HG02938 (cell line): ENCODE measurements around the gene ZDHHC23.
A peak's percentile ranks its signal among the peaks of the same experiment; 100 is the strongest.

Experiments used
- ATAC-seq: cut with Tn5 transposase; IDR thresholded peaks from one replicate; pipeline ENCODE4 v1.9.1; 2021; ENCODE audit warnings: mild to moderate bottlenecking, moderate library complexity; ENCODE audit not compliant: unreplicated experiment

The ZDHHC23 gene, protein sequence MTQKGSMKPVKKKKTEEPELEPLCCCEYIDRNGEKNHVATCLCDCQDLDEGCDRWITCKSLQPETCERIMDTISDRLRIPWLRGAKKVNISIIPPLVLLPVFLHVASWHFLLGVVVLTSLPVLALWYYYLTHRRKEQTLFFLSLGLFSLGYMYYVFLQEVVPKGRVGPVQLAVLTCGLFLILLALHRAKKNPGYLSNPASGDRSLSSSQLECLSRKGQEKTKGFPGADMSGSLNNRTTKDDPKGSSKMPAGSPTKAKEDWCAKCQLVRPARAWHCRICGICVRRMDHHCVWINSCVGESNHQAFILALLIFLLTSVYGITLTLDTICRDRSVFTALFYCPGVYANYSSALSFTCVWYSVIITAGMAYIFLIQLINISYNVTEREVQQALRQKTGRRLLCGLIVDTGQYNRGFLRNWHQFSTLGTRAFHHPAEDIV

DNA sequence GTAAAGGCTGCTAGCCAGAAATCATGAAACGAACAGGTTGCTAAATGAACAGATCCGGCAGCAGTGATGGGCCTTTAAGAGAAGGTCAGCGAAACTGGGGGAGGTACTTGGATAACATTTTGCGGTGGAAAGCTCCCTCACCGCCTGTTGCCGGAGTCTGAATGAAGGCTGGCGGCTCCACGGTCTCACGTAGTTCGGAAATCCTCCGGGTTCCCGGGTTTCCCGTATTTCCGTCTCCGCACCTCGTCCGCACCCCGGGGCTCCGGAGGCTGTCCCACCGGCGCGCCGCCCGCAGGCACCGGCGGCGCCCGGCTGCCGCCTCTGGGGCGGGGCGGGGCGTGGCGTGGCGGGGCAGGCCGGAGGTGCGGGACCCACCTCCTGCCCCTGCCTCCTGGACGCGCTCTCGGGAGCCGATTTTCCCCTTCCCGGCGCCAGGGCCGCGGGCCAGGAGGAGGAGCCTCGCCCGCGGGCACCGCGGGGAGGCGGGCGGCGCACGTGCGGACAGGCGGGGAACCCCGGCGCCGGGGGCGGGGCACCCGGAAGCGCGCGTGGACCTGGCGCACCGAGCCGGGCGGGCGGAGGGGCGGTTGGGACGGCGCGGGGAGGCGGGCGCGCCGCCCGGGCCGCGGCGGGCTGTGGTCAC lies at the start of gene ZDHHC23:
ZDHHC23 (plus strand) TSS at position 642 of the 643 bp plus-strand sequence. CDS start 790 bp downstream, outside the sequence.
- ATAC-seq: peak; percentile 55

DNA sequence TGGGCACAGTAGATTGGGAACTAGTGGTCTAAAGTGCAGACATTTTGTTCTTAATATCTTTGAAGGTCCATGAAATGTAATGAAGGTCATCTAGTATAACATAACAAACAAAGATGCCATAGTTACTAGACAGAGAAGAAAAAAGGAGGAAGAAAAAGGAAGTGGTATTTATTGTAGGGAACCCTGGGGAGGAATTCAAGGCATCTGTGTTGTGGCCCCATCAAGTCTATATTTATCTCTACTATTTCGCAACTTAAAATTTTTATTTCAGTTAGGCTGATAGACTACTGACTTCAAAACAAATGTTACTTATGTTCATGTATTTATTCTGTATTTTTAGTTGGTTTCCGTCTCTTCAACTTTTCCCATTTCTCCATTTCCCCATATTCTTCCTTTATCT lies 48.9 kb upstream of the ZDHHC23 start:
- ATAC-seq: no peak

DNA sequence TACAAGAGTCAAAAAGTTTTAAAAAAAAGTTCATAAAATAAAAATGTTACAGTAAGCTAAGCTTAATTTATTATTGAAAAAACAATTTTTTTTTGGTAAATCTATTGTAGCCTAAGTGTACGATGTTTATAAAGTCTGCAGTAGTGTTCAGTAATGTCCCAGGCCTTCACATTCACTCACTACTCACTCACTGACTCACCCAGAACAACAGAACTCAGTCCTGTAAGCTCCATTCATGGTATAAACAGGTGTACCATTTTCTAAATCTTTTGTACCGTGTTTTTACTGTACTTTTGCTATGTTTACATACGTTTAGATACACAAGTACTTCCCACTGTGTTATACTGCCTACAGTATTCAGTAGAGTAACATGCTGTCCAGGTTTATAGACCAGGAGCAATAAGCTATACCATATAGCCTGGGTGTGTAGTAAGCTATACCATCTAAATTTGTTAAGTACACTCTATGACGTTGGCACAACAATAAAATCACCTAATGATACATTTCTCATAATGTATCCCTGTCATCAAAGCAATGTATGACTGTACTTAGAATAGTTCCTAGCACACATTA lies 41.2 kb upstream of the ZDHHC23 start:
- ATAC-seq: no peak

DNA sequence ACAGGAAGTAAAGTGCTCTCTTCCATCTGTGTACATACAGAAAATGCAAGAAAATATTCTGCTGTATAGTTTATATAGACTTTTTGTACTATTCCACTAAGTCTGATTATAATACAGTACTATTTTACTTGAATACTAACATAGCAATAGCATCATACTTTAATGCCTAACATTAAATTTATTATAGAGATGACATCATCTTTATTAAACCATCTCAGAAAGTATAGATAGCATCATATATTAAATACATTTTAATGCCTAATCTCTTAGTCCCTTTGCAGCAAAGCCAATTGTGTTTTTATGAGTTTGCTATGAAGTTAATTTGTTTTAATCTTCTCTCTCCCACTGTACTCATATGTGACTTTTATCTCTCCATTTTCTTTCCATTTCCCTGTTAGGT lies 39.7 kb upstream of the ZDHHC23 start:
- ATAC-seq: no peak

DNA sequence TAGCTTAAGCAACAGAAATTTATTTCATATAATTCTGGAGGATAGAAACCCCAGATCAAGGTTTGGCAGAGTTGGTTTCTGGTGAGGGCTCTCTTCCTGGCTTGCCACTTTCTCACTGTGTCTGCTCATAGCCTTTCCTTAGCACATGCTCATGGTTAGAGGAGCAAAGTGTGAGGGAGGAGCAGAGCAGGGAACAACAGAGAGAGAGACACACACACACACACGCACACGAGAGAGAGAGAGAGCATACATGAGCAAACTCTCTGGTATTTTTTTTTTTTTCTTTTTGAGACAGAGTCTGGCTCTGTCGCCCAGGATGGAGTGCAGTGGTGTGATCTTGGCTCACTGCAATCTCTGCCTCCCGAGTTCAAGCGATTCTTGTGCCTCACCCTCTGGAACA lies 36.8 kb upstream of the ZDHHC23 start:
- no peak for ATAC-seq

DNA sequence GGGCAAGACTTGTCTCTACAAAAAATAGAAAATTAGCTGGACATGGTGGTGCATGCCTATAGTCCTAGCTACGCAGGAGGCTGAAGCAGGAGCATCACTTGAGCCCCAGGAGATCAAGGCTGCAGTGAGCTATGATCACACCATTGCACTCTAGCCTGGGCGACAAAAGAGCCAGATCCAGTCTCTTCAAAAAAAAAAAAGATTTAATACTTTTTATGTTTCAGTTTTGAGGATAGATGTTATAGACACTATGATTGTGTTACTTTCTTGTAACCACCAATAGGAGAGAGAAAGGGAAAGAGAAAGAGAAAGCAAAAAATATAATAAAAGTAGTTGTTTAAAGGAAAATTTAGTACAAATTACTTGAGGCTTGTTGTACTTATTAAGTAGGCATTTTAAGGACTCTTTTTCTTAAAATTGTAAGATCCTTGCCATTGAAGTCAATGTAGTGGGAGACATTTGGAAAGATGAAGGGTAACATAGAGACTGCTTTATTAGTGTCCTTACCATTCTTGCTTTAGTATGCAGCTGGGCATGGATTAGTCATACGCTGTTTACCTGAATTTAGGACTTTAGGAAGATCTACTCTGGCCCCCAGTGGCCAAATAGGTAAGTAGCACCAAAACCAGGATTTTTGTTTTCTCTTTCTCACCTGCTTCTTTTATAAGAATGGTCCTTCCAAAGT lies 35.1 kb upstream of the ZDHHC23 start:
- peak; percentile 88 for ATAC-seq

DNA sequence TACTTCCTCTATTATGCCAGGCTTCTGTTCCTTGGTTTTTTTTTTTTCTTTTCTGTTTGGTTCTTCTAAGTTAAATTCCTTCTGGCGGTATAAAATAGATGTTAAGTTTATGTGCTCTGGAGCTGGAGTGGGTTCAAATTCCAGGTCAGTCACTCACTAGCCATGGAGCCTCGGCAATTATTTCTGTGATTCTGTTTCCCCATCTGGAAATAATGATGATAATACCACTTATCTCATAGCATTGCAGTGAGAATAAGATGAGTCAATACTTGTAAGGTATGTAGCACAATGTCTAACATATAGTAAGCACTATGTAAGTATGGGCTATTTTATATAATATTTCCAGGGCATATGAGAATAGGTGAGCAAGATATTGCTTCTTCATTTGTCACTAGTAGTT lies 33.2 kb upstream of the ZDHHC23 start:
- ATAC-seq: no peak

DNA sequence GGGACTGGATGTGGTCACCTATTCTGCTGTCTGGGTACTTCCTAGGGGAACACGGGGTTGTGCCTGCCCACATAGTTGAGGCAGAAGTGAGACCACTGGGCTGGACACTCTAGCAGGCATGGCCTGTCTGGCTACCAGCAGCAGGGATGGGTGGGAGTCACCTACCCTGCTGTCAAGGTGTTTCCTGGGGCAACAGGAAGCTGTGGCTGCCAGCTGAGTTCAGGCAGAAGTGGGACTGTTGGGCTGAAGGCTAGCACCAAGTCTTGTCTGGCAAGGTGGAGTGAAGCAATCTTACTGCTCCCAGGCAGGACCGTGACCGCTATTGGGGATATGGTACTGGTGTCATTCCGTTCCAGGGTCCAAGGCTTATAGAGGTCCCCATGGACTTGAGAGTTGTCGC lies 20.3 kb upstream of the ZDHHC23 start:
- ATAC-seq: no peak

DNA sequence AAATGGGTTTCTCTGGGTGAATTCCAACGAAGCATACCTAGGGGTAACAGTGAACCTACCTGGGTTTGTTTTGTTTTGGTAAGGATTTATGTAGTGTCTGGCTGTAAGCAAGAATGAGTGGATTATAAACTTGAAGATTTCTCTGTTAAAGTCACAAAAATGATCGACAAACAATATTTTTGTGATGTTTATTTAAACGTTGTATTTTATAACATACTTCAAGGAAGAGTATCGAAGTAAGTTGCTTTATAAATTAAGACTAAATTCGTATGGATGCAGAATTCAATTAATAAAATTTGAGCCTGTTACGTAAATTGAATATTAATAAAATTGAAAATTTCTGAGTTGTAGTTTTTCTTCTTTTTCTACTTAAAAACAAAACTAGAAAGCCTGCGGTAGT lies 982 bp upstream of the ZDHHC23 start:
- no peak for ATAC-seq

DNA sequence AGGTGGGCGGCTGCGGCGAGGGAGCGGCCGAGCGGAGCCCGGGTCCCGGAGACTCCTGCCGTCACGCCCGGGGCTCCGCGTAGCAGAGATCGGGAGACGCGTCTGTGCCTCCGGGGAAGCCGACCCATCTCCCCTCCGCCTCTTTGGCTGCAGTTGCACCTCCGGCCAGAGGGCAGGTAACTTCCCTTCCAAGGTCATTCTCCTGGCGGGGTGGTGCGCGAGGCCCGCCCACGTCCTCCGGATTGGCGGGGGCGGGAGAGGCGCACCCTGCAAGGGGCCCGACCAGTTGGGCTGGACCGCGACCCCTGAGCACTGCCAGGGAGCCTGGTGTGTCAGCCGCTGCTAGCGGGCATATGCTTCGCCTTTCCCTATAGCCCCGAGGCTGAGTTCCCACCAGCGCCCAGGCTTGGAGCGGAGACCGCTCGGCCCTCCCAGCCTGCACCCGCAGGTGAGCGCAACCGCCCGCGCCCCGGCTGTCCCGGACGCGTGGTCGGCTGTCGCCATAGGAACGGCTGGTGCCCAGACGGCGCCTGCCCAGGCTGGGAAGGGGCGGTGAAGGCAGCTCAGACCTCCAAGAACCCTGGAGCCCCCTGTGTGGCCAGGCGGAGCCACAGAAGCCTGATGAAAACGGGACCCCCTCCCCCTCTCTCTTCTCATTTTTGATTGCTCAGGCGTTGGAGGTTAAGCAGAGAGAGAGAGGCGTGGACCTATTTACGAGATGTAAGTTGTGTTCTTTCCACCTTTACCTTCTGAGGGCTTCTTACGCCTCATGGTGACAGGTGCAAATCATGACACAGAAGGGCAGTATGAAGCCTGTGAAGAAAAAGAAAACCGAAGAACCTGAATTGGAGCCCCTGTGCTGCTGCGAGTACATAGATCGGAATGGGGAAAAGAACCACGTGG lies 453 bp downstream of the ZDHHC23 start:
- peak; percentile 55 for ATAC-seq

DNA sequence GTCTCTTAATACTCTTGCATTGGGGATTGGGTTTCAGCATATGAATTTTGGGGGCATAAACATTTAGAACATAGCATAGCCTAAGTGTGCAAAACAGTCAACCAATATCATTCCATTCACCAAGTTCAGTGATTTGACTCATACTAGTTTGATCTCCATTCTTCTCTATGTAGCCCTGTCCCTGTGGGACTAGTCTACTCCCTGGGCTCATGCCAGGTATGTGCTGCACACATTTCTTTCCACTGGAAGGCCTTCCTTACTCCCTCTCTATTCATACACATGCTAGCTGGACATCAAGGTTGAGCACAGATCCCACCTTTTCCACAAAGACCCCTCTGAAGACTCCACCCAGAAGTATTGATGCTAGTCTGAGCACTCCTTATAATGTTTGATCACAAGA lies 5.1 kb downstream of the ZDHHC23 start:
- ATAC-seq: no peak

DNA sequence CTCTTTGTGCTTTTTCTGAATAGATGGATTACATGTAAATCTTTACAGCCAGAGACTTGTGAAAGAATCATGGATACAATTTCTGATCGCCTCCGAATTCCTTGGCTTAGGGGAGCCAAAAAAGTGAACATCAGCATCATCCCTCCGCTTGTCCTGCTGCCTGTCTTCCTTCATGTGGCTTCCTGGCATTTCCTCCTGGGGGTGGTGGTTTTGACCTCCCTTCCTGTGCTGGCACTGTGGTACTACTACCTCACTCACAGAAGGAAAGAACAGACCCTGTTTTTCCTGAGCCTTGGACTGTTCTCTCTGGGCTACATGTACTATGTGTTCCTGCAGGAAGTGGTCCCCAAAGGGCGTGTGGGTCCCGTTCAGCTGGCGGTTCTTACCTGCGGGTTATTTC lies 5.9 kb downstream of the ZDHHC23 start:
- ATAC-seq: no peak

DNA sequence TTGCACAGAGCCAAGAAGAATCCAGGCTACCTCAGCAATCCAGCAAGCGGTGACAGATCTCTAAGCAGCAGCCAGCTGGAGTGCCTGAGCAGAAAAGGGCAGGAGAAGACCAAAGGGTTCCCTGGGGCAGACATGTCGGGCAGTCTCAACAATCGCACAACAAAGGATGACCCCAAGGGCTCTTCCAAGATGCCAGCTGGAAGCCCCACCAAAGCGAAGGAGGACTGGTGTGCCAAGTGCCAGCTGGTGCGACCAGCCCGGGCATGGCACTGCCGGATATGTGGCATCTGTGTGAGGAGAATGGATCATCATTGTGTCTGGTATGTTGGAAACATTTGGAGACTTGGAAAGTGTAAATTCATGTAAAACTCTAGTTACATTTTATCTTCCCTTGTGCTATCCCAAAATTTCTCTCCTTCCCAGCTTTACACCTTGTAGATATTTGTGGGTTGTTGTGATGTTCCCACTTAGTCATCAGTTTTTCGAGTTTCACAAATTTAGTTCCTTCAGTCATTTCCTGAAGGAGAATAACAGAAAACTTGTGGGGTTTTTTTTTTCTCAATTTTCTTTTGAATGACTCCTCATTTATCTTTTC lies 6.4 kb downstream of the ZDHHC23 start:
- ATAC-seq: no peak

DNA sequence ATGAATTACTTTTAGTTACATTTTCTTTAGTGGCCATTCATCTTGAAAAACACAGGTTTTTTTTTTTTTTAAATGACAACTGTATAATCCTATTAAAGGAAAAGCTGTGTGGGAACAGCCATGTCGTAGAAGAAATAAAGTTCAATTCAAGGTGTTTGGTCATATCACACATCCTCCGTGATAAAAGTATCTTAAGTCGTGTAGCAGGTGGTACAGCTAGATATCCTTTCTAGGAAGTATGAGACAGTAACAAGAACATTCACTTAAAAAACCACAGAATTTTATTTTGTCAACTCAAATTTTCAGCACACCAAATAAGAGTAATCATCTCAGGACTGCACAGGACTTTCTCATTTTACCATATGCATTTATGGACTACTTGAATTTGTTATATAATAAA lies 16.1 kb downstream of the ZDHHC23 start:
- no peak for ATAC-seq

DNA sequence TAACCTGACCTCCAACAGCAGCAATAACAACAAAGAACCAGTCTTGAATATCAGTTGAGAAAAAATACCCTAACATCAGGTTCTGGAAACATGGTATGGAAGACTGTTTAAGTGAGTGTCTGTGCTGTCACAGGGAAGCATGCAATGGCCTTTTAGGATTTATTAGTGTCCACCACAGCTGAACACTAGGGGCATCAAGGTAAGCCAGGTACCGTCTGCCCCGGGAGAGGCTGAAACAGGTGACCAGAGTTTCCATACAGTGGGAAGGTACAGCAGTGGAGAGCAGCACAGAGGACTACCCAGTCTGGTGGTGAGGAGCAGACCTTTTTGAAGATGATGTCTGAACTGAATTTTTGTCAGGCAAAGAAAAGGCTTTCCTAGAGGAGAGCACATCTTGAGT lies 18.4 kb downstream of the ZDHHC23 start:
- ATAC-seq: no peak

DNA sequence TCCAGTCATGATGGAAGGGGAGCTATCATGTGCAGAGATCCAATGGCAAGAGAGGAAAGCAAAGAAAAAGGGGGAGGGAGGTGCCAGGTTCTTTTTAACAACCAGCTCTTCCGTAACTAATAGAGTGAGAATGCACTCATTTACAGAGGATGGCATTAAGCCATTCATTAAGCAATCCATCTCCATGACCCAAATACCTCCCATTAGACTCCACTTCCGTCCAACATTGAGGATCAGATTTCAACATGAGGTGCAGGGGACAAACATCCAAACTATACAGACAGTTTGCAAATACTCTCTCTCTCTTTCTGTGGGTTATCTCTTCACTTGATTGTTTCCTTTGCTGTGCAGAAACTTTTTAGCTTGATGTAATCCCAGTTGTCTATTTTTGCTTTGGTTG lies 21.2 kb downstream of the ZDHHC23 start:
- ATAC-seq: no peak

DNA sequence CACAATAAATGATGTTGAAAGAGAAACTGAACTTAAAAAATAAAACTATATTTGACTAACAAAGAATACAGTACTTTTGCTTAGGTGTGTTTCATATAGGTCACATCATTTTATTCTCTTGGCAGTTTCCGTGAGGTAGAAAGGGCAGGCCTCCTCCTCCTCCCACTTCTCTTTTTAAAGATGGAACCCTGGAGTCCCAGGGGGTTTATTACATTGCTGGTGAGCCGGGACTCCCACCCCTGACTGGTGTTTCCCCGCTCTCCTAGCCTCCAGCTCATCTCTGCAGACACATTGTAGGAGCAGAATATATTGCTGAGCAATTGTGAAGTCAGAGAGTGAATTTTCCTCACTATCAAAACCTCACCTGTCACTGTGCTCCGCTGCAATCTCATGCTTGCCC lies 30.0 kb downstream of the ZDHHC23 start:
- no peak for ATAC-seq

DNA sequence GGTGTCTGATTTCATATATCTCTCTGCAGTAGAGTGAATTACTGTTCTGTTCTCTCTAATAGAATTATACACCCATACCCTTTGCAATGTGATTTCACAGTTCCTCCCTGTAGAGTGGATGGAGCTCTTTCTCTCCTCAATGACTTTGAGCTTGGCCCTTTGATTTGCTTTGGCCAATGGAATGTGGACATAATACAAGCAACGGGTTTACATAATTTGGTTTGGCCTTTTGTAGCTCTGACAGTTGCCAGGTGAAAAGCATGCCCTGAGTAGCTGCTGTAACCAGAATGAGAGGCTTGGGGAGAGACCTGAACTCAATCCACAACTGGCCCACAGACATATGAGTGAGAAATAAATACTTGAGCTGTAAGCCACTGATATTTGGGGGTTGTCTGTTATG lies 32.1 kb downstream of the ZDHHC23 start:
- ATAC-seq: no peak

DNA sequence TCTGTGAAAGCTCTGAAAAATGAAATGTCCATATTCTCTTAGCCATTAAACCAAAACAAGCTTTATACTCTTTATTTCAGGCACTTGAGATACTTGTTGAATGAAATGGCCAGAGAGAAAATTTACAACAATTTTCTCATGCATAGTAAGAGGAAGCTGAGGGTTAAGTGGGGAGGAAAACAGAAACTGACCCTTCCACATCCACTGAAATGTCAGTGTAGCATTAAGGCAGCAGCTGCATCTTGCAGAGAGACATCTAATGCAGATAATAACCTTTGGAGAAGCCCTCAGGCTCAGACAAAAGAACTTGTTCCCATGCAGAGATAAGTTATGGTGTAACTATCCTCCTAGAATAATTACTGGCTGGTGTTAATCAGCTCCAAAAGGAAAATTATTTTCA lies 34.0 kb downstream of the ZDHHC23 start:
- no peak for ATAC-seq

DNA sequence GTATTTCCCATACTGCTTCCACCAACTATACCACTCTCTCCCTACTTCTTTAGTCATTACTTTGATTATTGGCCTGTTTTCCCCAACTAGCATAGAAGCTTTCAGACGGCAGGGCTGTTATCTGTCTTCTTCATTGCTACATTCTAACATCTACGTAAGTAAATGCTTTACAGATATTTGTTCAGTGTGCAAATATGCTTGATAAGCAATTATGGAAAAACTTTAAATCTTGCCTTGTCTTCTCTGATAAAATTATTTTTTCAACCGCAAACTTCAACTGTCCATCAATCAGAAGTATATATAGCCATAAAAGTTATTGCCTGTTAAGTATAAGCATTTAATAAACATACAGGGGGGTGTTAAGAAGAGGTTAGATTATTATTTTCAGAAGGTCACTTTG lies 35.7 kb downstream of the ZDHHC23 start:
- no peak for ATAC-seq
